Mammary epithelial cell (primary cell): Measurements from ENCODE around the gene BBIP1.

Experiments used
- CTCF ChIP-seq, 2 donors: IDR thresholded peaks in 1 of 2; conservative IDR thresholded peaks in 1 of 2; 2 replicates each; pipeline ENCODE4 v1.5.1; 2011 to 2012; ENCODE audit warnings: inconsistent platforms in 2 of 2, low read length in 2 of 2, mild to moderate bottlenecking in 2 of 2, control low read depth in 1 of 2, low read depth in 1 of 2; ENCODE audit not compliant: insufficient read depth in 1 of 2; ENCODE audit errors: extremely low read depth in 1 of 2
- EZH2 ChIP-seq: IDR thresholded peaks from 2 replicates; pipeline ENCODE4 v1.6.1; 2012; ENCODE audit warnings: low read length, inconsistent platforms, borderline replicate concordance

GRCh38 chr10:110863361-110863760, 55.6 kb downstream of the BBIP1 start:
- TF ChIP-seq CTCF (conservative IDR thresholded peaks at IDR 0.05 in 1 of 2, IDR thresholded peaks at IDR 0.05 in 1 of 2; ENCODE audit: extremely low read depth in 1 of 2, insufficient read depth in 1 of 2, low read depth in 1 of 2, low read length in 2 of 2) (no peak), EZH2 (no peak)
